ENCODE measurements around the gene ZCCHC14.
"Not testable (repeated sequence)": the region's sequence is repeated elsewhere in the genome, so short reads cannot be mapped to it uniquely, and the experiment has no call there.

Gene ZCCHC14

DNA sequence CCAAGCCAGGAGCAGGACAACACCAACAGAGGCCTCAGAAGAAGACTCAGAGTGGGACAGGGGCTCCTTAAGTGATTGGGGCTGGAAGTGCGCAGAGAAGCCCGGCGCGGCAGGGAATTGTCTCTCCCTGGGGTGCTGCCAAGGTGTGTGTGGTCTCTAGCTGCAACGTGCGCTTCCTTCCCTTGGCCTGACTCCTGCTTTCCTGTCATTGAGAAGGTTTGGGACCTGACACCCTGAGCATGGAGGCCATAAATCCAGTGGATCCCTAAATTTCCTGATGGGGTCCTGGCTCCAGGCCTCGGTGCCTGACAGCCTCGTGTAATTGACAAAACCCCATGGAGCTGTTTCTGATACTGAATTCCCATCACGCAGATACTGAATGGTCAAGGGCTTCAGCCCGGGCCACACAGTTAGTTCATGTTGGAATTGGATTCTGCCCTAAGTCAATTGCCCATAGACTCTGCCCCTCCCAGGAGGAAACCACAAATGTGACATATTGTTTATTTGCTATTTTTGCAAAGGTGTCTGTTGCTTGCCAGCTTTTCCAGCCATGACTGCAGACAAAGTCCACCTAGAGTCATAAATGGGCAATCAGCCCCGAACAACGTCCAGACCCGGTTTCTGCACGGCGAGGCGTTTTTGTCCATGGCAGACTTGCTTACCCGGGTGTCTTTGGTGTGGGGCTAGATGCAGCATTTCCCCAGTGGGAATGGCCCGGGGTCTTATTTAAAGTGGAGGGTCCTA is 4.4 kb upstream of the ZCCHC14 start:
- DNase-seq (ENCODE audit: low spot score) = not testable (repeated sequence)

DNA sequence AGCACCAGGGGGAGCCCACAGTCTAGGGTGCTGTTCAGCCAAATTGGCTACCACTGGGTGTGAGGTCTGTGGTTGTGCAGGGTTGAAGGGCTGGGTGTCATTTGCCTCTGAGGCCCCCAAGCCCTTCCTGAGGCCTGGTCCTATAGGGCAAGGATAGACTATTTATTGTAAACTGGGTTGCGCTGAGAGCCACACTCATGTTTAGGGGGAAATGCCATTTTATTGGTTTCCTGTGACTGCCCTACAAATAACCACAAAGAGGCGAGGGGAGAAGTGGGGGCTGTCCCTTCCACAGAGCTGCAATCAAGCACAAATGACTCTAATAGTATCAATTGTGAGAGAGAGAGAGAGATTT is 3.6 kb upstream of the ZCCHC14 start:
- no peak for DNase-seq (ENCODE audit: low spot score)

DNA sequence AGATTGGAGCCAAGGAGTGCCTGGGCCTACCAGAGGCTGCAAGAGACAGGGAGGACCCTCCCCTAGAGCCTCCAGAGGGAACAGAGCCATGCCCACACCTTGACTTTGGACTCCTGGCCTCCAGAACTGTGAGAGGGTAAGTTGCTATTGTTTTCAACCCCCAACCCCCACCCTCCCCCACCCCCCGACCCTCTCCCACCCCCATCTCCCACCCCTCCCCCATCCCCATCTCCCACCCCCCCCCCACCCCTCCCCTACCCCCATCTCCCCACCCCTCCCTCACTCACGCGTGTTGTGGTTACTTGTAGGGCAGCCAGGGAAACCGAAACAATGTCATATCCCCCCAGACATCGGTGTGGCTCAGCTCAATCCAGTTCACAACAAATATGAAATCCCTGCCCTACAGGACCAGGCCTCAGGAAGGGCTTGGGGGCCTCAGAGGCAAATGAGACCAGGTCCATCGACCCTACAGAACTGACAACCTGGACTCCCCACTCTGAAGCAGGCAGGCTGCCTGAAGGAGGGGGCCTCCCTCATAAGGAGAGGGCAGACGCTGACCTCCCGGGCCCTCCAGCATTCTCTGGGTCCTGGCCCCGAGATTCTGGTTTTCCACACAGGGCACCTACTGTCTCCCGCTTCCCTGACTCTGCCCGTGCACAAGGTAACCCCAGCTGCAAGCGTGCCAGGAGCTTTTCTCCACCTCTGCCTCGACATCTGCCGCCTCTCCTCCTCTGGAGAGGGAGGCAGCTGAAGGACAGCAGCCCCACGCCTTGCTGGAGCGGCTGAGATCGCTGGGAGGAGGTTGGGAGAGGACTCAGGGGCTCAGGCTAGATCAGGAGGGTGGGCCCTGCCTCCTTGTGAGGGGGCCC is 3.0 kb upstream of the ZCCHC14 start:
- no peak for DNase-seq (ENCODE audit: low spot score)

DNA sequence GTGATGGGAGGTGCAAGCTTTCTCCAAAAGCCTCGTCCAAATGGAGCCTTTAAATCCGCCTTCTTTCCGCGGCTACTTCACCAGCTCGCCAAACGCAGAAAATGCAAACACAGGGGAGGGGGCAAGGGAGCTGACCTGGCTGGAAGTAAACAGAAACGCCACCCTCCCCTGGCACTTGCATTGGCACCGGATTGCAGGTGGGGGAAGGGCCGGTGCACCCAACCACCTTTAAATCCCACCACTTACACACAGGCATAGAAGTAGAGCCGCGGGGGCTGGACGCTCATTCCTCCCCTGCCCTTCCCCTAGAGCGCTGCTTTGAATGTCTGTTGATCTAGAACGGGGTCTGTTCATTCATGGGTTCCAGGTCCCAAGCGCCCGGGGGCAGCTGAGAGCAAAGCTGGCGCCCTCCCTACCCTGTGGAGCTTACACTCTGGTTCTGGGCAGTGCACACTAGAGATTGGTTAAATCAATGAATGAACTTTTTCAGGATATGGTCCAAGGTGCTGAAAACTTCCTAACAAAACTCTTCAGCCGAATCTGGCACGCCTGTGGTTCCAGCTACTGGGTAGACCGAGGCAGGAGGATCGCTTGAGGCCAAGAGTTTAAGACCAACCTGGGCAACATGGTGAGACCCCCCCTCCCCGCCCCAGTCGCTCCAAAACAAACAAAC is 920 bp upstream of the ZCCHC14 start:
- no peak for DNase-seq (ENCODE audit: low spot score)

DNA sequence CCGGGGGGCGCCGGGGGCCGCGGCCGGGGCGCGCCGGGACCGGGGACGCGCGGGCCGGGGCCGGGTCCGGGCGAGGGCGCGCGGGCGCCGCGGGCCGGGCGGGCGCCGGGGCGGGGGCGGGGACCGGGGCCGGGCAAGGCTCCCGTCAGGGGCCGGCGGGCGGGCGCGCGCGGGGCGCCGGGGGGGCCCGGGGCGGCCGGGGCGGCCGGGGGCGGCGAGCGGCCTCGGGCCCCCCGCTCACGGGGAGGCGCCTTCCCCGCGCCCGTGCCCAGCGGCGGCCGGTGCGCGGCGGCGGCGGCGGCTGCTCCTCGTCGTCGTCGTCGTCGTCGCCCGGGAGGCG is 563 bp downstream of the ZCCHC14 start:
- DNase-seq (ENCODE audit: low spot score) = no peak

GRCh38 chr16:87491522-87492290 is 1.1 kb downstream of the ZCCHC14 start:
- no peak for DNase-seq (ENCODE audit: low spot score)

DNA sequence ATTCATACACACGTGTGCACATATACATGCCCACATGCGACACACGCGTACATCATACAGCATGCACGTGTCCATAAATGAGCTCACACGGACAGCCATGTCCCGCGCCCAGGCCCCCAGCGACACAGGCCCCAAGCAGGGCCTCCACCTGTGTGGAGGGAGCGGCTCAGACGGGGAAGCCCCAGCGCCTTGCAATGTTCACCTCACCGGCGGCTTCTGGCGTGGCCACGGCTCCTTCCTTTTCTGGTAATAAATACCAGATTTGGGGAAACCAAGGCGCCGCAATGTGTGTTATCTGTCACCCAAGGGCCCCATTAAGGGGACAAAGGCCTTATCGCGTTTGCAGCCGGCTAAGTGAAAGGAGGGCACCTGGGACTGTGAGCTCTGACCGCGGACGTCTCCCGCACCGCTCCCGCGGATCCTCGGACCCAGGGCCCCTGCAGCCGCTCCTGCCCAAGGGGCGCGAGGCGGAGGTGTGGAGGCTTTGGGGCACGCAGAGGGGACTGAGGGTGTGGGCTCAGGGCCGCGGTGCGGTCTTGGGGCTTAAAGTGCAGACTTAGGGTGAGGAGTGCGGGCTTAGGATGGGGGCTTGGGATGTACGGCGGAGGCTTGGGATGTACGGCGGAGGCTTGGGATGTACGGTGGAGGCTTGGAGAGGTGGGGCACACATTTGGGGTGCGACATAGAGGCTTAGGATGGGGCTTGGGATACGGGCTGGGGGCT is 1.9 kb downstream of the ZCCHC14 start:
- DNase-seq (ENCODE audit: low spot score) = not testable (repeated sequence)

GRCh38 chr16:87490096-87490798 is 2.6 kb downstream of the ZCCHC14 start:
- DNase-seq (ENCODE audit: low spot score) = no peak

- DNase-seq (ENCODE audit: low spot score) = no peak
These were observed 3.3 kb downstream of the ZCCHC14 start for GRCh38 chr16:87489434-87490045.

DNA sequence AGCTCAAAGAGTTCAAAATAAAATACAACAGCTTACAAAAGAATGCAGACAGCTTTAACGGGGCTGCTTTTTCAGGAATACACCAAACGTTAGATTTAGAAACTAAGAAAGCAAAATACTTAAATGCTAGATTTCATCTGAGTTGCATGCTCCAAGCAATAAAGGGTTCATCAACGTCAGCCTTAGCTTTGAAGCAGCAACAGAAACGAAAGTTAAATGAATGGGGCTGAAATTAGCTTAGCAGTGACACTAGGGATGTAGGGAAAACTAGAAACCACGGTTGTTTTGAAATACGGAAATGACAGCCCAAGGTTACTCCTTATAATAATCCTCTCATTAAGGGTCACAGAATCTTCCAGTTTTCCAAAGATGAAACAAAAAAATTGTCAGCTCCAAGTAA is 3.9 kb downstream of the ZCCHC14 start:
- DNase-seq (ENCODE audit: low spot score) = not testable (repeated sequence)

- peak; percentile 21 for DNase-seq (ENCODE audit: low spot score)
These were observed 5.4 kb downstream of the ZCCHC14 start for GRCh38 chr16:87487361-87487924.

DNA sequence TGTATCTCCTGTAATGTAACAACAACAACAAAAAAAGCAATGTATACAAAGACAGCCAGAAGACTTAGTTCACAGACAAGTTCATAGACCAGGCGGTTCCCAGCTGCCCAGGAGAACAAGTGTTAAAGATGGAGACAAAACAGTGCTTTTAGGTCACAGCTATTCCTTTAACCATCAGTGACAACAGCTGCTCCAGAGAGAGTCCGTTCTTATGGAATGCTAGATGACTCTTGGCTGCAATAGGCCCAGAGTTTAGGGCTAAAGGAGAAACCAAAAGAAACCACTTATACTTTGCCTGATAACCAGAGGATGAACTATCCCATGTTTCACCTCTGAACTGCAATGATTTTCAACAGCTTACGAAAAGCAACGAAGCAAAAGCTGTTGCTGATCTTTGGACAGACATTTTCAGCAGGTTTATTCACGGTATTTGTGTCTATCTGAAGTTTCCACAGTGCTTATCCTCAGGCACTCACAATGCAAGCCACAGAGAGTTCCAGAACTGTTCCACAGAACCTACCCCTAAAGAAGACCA is 6.0 kb downstream of the ZCCHC14 start:
- DNase-seq (ENCODE audit: low spot score) = peak; percentile 15

DNA sequence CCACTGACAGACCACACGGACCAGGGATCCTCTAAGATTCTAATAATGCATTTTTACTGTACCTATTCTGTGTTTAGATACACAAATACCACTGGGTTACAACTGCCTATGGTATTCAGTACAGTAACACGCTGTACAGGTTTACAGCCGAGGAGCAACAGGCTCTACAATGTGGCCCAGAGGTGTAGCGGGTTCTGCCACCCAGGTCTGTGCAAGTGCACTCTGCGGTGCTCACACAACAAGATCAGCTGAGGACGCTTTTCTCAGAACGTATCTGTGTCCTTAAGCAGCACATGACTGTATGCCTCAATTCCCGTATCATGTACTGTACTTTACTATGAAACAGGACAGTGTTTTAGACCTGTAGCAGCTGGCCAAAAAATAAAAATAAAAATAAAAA is 6.5 kb downstream of the ZCCHC14 start:
- DNase-seq (ENCODE audit: low spot score) = no peak

- not testable (repeated sequence) for DNase-seq (ENCODE audit: low spot score)
These were observed 7.0 kb downstream of the ZCCHC14 start for GRCh38 chr16:87485792-87486191.

- no peak for DNase-seq (ENCODE audit: low spot score)
These were observed 8.1 kb downstream of the ZCCHC14 start for GRCh38 chr16:87484487-87485331.

DNA sequence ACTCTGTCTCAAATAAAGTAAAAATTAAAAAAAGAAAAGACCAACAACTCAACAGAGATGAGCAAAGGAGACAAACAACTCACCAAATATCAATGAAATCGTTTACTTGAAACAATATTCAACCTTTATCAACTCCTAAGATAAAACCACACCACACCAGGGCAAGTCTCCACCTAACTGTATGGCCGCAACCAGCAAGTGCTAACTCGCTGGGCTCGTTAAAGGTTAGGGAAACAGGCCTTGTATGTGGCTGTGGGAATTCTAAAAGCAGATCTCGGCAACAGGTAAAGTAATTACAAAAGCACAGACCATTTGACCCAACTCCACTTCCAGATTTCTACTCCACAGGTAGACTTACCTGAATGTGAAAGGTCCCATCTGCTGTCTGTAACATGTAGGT is 9.3 kb downstream of the ZCCHC14 start:
- DNase-seq (ENCODE audit: low spot score) = no peak

- DNase-seq (ENCODE audit: low spot score) = not testable (repeated sequence)
These were observed 10.2 kb downstream of the ZCCHC14 start for GRCh38 chr16:87482670-87483069.

DNA sequence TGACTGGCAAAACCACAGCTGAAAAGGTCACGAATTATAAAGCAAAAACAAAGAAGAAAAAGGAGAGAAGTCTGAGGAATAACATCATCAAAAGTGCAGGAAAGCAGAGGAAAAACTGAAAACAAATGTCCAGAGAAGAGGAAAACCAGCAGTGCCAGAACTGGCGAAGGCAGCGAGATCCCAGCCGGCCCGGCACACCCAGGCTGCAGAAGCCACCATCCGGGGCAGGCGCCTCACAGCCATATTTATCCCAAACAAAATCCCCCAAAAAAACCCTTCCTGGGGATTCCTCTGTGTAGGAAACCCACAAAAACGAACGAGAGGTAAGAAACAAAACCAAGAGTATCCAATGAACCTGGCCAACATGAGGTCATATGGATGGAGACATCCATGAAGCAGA is 10.6 kb downstream of the ZCCHC14 start:
- no peak for DNase-seq (ENCODE audit: low spot score)

DNA sequence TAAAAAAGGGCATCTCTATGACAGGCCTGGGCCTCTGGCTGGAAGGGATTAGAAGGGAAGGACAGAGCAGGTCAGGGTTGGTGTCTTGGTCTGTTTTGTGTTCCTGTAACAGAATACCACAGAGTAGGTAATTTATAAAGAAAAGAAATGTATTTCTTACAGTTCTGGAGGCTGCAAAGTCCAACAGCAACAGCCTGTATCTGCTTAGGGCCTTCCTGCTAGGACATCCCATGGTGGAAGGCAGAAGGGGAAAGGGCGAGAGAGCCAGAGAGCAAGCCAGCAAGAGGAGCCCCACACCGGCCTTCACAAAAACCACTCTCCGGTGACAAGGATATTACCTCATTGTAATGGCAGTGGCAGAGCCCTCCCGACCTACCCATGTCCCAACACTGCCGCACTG is 11.1 kb downstream of the ZCCHC14 start:
- not testable (repeated sequence) for DNase-seq (ENCODE audit: low spot score)
